ENCODE measurements around the gene DOCK1. TPM values are rescaled to one million over a fixed set of nuclear protein-coding genes. Genes with fewer than 3 reads are reported as not detected.

DOCK1 gene
- total and polyA plus RNA-seq, 3 donors from 2014 or later = 19.0 to 46.2 (median 32.0) TPM

- 88 to 95% methylated on average over 11 of the region's 12 CpGs for WGBS, 2 donors
- Histone ChIP-seq H3K27ac (no peak overlapping the region), H3K36me3 (ENCODE audit: low read depth, missing control alignments) (no peaks in the 10 kb centered on the region), H3K4me1 (peaks cover 15% of the 10 kb centered on the region), H3K9me3 (no peaks in the 10 kb centered on the region), H3K27me3 (no peaks in the 10 kb centered on the region), H3K4me3 (no peak overlapping the region)
- TF ChIP-seq POLR2A (IDR thresholded peaks at IDR 0.05) (no peak), CTCF (IDR thresholded peaks at IDR 0.05) (no peak)
- intact Hi-C loops (cut with DNase I; ENCODE audit: low total_unique reads) = no loop called here
- DNase-seq = no peak
Measured at GRCh38 chr10:127398140-127398970, 493.1 kb downstream of the DOCK1 start.

DNA sequence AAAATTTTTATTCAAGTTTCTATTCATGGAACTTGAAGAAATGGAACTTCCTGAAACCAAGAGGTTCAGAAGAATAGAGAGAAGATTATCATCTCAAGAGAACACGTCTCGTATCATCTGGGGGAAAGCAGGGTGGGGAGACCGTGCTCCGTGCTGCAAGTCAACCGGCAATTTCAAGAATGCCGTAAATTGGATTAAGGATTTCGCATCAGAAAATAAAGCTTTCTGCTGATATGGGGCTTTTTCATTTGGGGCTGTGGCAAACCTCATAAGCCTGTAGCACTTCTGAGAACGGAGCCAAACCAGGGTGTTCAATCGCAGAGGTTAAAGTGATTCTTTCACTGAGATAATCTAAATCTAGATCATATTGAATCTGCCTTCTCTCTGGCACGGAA, 493.7 kb downstream of the DOCK1 start:
- Histone ChIP-seq H3K4me3 (no peak overlapping the region), H3K36me3 (ENCODE audit: low read depth, missing control alignments) (no peaks in the 10 kb centered on the region), H3K27me3 (no peaks in the 10 kb centered on the region), H3K9me3 (no peaks in the 10 kb centered on the region), H3K4me1 (peaks cover 13% of the 10 kb centered on the region), H3K27ac (no peak overlapping the region)
- intact Hi-C loops (cut with DNase I; ENCODE audit: low total_unique reads) = no loop called here
- 89% methylated on average over 10 of the region's 10 CpGs for WGBS, 2 donors
- DNase-seq = no peak
- no peak for TF ChIP-seq POLR2A (IDR thresholded peaks at IDR 0.05)
- TF ChIP-seq CTCF (IDR thresholded peaks at IDR 0.05) = no peak

- Histone ChIP-seq H3K27me3 (no peaks in the 10 kb centered on the region), H3K4me3 (no peak overlapping the region), H3K36me3 (ENCODE audit: low read depth, missing control alignments) (no peaks in the 10 kb centered on the region), H3K9me3 (no peaks in the 10 kb centered on the region), H3K4me1 (peaks cover 13% of the 10 kb centered on the region), H3K27ac (peak overlapping the region in 1 of 2 donors; percentile 33)
- TF ChIP-seq CTCF (IDR thresholded peaks at IDR 0.05) = no peak
- no peak for TF ChIP-seq POLR2A (IDR thresholded peaks at IDR 0.05)
- 44 to 76% methylated on average over 5 of the region's 5 CpGs for WGBS, 2 donors
- no peak for DNase-seq
- intact Hi-C loops (cut with DNase I; ENCODE audit: low total_unique reads) = no loop called here
Measured at GRCh38 chr10:127399668-127400067, 494.4 kb downstream of the DOCK1 start.

DNA sequence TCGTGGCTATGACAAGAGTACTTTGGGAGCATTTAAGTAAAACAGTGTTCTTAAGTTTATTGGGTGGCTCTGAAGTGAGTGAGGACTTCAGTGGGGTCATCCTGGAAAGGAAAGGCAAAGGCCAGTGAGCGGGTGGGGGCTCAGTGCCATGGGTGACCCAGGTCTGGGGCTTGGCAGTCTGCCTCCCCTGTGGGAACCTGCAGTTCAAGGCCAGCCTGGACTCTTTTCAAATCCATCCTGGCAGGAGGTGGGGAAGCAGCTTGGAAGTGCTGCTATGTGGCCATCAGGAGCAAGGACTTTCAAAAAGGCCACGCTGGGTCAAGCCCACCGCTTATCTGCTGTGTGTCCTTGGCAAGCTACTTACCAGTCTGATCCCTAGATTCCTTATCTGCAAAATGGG, 495.0 kb downstream of the DOCK1 start:
- Histone ChIP-seq H3K4me3 (no peak overlapping the region), H3K9me3 (no peaks in the 10 kb centered on the region), H3K27me3 (no peaks in the 10 kb centered on the region), H3K36me3 (ENCODE audit: low read depth, missing control alignments) (no peaks in the 10 kb centered on the region), H3K27ac (peak overlapping the region in 1 of 2 donors; percentile 33), H3K4me1 (peaks cover 13% of the 10 kb centered on the region)
- 54 to 84% methylated on average over 4 of the region's 4 CpGs for WGBS, 2 donors
- TF ChIP-seq CTCF (IDR thresholded peaks at IDR 0.05) (no peak), POLR2A (IDR thresholded peaks at IDR 0.05) (no peak)
- intact Hi-C loops (cut with DNase I; ENCODE audit: low total_unique reads) = no loop called here
- DNase-seq = no peak
